Stimulated activated CD4-positive, alpha-beta T cell treated with anti-CD3 and anti-CD28 coated beads, Interleukin-2, amount 100 ng/mL, for 4 hours (primary cell): ENCODE measurements around the gene TPH2.

Source experiments
- DNase-seq: peaks from one replicate; pipeline ENCODE4 v3.0.0-alpha.2; 2020; ENCODE audit warnings: low read depth

TPH2 gene

GRCh38 chr12:71958993-71959578, 20.4 kb downstream of the TPH2 start:
- DNase-seq = no peak

GRCh38 chr12:71967211-71967610, 28.6 kb downstream of the TPH2 start:
- DNase-seq = no peak

GRCh38 chr12:71969330-71969729, 30.7 kb downstream of the TPH2 start:
- no peak for DNase-seq

- no peak for DNase-seq
Observed at GRCh38 chr12:71970031-71970430, 31.4 kb downstream of the TPH2 start.

- DNase-seq = no peak
Observed at GRCh38 chr12:71972441-71973074, 33.9 kb downstream of the TPH2 start.

GRCh38 chr12:71973687-71974086, 35.0 kb downstream of the TPH2 start:
- DNase-seq = no peak

GRCh38 chr12:71980538-71980937, 41.9 kb downstream of the TPH2 start:
- no peak for DNase-seq

- DNase-seq = no peak
Observed at GRCh38 chr12:71981149-71981548, 42.5 kb downstream of the TPH2 start.

- no peak for DNase-seq
Observed at GRCh38 chr12:71994715-71995114, 56.1 kb downstream of the TPH2 start.

GRCh38 chr12:71999795-72000194, 61.1 kb downstream of the TPH2 start:
- DNase-seq = no peak

- DNase-seq = no peak
Observed at GRCh38 chr12:72000969-72001648, 62.5 kb downstream of the TPH2 start.

GRCh38 chr12:72006766-72007165, 68.1 kb downstream of the TPH2 start:
- no peak for DNase-seq

- no peak for DNase-seq
Observed at GRCh38 chr12:72010356-72010755, 71.7 kb downstream of the TPH2 start.

- no peak for DNase-seq
Observed at GRCh38 chr12:72011374-72011773, 72.7 kb downstream of the TPH2 start.

- DNase-seq = no peak
Observed at GRCh38 chr12:72012874-72013273, 74.2 kb downstream of the TPH2 start.

GRCh38 chr12:72015895-72016294, 77.2 kb downstream of the TPH2 start:
- DNase-seq = no peak

GRCh38 chr12:72017054-72017651, 78.5 kb downstream of the TPH2 start:
- peak; percentile 20 for DNase-seq

GRCh38 chr12:72018036-72018435, 79.4 kb downstream of the TPH2 start:
- DNase-seq = no peak

- DNase-seq = no peak
Observed at GRCh38 chr12:72024613-72025012, 86.0 kb downstream of the TPH2 start.

GRCh38 chr12:72025524-72025923, 86.9 kb downstream of the TPH2 start:
- no peak for DNase-seq

GRCh38 chr12:72028966-72029365, 90.3 kb downstream of the TPH2 start:
- DNase-seq = no peak

GRCh38 chr12:72030277-72030676, 91.6 kb downstream of the TPH2 start:
- no peak for DNase-seq

- DNase-seq = no peak
Observed at GRCh38 chr12:72031066-72031465, 92.4 kb downstream of the TPH2 start.
